ENCODE measurements around the gene SF1.

SF1 gene

DNA sequence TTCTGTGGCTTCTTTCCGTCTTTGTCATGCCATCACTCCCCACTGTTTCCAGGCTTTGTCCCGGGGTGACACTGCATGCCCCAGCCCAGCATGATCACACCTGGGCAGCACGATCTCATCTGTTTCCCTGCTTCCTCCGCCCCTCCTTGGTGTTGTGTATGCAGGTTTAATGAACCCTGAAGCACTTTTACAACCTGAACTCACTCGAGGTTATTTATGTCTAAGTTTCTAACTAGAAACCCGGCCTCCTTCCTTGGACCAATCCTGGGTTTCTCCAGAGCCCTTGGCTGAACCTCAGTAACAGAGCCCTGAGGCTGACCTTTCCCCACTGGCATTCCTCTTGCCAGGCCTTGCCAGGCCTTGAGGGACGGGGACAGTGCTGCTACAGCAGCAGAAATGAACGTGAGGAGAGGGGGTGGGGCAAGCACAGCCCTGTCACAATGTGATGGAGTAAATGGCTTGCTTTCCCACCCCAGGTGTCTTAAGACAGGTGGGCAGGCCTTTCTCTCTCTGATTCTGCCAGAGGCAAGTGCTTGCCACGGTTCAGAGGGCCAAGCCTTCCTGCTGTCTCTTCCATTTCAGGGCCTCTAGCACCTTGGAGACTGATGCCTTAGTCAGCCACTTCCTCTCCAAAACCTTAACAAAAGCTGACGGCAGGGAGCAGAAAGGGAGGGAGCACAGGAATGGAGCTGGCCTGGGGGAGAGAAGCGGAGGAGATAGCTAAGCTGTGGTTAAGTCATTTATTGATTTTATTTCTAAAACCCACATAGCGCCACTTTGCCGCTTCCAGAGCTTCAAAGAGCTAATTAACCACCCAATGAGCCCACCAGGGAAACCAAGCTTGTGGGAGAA lies 15.4 kb downstream of the SF1 start:
- DNase-seq (ENCODE audit: low read depth in 1 of 2, low spot score in 1 of 2), result no peak

DNA sequence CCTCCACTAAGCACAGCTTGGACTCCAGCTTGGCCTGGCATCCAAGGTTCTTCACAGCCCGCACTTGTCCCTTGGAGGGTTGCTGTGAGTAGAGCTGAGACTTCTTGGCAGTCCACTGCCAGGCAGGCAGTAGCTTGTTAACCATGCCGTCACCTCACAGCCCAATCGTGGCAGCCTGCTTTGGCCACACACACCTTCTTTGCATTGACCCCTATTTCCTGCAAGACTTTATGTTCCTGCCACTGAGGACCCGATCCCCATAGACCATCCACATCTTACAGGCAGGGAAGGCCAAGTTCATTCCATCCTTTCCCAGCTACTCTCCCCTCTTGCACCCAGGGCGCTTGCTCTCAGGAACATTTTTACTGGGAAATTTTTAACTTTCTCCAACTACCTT lies 16.1 kb downstream of the SF1 start:
- no peak for DNase-seq (ENCODE audit: low read depth in 1 of 2, low spot score in 1 of 2)

DNA sequence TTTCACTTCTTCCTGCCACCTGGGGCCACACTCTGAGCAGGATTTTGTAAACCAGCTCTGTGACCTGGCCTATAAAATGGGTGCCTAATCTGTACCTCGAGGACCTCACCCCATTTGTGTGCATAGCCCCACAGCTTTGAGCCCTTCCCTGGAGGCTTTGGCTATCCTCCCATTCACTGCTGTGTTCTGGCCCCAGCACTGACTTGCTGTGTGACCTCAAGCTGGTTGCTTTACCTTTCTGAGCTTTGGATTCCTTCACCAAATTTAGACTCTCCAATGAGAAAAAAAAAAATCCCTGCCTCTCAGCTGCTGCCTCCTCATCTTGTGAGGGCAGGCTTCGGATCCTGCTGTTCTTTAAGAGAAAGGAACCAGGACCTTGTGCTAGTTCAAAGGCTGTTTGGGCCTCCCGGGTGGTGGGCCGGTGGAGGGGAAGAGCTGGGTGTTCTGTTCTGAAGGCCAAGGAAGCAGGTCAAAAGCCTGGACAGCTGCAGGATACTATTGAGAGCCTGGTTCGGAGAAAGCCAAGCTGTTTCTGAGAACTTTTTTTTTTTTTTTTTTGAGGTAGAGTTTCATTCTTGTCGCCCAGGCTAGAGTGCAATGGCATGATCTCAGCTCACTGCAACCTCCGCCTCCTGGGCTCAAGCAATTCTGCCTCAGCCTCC lies 17.5 kb downstream of the SF1 start:
- DNase-seq (ENCODE audit: low read depth in 1 of 2, low spot score in 1 of 2), result no peak

DNA sequence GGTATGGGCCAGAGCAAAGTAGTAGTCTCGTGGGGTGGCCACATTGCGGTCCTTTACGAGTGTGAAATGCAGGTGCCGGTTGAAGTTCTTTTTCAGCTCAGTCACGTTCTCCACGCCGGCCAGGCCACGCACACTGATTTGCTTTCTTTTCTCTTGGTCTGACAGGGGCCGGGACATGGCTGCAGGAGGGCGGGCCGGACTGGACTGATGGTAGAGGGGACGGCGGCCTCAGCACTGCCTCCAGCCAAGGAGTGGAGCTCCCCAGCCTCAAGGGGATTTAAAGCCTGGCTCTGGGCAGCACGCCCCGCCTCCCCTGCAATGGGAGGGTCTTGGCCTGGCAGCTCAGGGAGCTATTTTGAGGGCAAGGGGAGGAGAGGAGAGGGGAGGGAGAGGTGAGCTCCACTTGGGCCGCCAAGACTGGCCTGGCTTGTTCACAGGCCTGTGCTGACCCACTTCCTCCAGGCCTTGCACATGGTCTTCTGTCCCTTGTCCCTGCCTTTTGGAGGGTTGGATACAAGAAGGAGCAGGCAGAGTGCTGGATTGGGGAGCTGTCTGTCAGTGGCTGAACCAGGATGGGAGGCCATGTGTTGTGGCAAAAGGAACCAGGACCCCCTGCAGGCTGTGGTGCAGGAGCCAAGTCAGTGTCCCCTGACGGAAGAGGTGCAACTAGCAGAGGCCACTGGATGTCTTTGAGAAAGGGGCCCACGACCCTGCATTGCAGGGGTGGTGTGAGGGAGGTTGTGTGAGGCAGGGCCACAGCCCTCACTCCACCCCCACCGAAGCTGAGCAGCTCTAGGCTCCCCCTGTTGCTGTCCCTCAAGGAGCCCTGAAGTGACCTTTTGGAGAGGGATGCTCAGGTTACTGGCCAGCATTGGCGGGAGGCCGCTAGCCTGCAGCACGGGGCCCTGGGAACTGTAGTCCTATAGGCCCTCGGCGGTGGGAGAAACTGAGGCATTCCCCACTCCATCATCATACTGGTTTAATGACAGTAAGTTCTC lies 18.3 kb downstream of the SF1 start, which contains the start of gene PYGM:
Gene PYGM (minus strand): TSS at position 253 of the 998 bp plus-strand sequence. CDS start 76 bp downstream, at position 177.
- no peak for DNase-seq (ENCODE audit: low read depth in 1 of 2, low spot score in 1 of 2)

DNA sequence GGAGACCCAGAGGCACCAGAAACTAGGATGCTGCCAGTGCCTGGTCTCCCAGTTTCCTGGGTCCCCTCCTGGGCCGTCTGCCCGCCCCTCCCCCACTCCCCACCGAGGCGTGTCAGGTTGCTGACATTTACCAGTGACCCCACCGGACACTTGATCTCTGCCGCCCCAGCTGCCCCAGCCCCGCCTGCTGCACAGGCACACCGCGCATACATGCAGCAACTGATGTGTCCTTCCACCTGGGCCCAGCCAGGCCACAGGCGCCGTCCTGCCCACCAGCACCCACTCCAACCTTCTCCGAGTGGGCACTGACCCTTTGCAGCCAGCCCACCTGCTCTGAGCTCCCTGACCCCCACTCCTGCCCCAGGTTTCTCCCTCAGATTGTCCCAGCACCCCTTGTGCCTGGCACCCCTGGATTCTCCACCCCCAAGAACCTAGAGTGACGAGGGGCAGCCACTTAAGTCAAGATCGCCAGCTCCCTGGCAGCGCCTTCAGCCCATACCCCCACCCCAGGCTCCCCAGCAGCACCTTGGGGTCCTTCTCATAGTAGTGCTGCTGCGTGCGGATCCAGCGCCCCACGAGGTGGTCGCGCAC lies 19.1 kb downstream of the SF1 start:
- DNase-seq (ENCODE audit: low read depth in 1 of 2, low spot score in 1 of 2), result no peak

DNA sequence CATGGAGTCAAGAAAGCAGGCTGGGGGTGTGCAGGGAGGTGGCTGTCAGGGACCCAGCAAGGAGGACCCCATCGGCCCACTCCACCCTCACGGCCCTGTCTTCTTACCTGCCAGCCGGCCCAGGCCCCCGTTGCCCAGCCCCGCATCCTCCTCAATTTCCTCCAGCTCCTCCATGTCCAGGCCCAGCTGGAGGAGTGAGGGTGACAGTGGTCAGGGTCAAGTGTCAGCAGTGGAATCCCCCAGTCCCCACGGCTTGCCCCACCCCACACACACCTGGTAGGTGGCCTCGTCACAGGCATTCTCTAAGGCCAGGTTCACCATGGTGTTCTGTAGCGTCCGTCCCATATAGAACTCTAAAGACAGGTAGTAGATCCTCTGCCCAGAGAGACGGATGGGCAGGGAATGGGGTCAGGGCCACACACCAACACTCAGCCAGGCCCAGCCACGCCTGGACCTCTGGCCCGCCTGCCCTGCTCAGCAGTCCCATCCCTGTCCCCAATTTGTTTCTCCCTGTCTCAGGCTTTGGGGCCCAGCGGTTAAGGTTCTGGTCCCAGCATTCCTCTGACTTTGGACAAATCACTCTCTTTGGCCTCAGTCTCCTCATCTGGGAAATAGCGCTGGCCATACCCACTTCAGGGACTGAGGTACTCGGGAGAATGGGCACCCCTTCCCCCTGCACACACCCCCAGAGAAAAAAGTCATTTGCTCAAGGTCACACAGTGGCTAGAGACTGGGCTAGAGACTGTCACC lies 19.8 kb downstream of the SF1 start:
- no peak for DNase-seq (ENCODE audit: low read depth in 1 of 2, low spot score in 1 of 2)

DNA sequence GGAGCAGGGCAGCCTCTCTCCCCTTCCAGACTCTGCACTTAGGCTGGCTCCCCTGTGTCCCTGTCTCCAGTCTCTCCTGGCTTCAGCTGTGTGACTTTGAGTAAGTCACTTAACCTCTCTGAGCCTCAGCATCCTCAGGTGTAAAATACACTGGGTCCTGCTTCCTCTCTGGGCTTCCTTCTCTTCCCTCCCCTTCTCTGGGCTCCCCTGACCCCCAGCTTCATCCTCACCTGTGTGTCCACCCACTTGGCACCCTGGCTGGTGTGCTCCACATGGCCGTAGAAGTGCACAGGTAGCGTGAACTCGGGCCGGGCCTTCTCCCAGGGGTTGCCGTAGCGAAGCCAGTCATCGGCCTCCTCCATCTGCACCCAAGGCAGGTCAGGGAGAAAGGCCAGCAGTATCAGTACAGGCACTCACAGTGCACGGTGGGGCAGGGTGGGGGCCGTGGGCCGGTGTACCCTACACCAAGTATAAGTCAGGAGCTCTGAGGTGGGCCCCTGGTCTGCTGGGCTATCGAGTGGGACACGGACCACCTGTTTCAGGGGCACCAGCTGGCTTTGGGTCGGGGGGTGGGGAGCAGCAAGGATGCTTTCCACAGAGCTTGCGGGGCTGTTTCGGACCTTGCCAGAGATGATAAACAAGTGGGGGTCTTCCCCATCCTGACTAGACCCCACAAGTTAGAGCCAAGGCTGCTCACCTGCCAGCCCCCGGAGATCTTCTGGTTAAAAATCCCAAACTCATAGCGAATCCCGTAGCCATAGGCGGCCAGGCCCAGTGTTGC lies 20.6 kb downstream of the SF1 start:
- DNase-seq (ENCODE audit: low read depth in 1 of 2, low spot score in 1 of 2), result no peak

DNA sequence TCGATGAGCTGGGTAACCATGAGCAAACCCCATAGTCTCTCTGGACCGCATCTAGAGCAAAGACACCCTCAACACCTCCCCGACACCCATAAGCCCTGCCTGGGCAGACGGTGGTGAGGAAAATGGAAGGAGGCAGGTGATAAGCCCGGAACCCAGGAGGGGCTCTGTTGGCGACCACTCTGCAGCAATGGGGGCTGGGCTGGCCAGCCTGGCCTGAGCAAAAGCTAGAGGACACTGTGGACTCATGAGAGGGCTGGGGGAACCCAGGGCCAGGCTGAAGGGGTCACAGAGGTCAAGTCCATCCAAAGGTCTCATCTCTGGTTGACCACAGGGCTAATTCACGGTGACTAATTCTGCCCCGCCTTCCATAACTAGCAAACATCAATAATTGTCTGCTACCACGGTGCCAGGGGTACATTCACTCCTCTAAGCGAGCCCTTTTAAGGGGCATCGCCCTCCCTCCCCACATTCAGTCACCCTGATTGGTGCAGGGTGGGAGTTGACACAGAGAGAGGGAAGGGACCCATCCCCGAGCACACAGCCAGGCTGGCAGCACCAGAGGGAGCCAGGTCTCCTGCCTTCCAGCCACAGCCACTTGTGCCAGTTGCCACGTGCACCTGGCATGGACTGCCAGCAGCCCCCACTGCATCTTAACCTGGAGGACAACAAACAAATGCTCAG lies 22.5 kb downstream of the SF1 start:
- no peak for DNase-seq (ENCODE audit: low read depth in 1 of 2, low spot score in 1 of 2)

DNA sequence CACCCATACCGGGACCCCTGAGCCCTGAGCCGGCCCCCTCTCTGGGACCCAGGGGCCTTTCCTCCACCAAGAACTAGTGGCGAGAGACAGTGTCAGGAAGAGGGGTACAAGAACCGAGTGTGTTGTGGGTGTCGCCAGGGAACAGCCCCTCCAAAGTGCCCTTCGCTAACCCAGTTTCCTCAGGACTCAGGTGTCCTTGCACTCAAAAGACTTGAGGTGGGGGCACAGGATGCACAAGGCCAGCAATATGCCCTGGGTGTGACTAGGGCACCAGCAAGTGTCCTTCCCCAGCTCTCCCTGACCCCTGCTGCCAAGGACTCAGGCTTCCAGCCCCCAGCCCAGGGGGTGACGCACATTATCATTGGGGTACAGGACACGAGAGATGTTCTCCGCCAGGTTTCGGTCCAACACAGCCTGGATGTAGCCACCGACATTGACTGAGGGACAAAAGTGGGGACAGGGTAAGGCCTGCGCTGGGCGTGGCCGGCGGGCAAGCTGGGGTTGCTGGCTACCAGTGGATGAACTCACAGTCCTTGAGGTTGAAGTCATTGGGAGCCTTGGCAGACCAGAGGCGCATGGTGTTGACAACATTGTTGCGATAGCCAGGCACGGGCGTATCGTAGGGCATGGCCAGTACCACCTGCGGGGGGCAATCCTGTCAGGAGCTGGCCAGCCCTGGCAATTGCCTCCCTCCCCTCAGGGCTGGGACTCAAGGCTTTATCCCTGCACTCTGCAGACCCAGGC lies 23.3 kb downstream of the SF1 start:
- no peak for DNase-seq (ENCODE audit: low read depth in 1 of 2, low spot score in 1 of 2)

DNA sequence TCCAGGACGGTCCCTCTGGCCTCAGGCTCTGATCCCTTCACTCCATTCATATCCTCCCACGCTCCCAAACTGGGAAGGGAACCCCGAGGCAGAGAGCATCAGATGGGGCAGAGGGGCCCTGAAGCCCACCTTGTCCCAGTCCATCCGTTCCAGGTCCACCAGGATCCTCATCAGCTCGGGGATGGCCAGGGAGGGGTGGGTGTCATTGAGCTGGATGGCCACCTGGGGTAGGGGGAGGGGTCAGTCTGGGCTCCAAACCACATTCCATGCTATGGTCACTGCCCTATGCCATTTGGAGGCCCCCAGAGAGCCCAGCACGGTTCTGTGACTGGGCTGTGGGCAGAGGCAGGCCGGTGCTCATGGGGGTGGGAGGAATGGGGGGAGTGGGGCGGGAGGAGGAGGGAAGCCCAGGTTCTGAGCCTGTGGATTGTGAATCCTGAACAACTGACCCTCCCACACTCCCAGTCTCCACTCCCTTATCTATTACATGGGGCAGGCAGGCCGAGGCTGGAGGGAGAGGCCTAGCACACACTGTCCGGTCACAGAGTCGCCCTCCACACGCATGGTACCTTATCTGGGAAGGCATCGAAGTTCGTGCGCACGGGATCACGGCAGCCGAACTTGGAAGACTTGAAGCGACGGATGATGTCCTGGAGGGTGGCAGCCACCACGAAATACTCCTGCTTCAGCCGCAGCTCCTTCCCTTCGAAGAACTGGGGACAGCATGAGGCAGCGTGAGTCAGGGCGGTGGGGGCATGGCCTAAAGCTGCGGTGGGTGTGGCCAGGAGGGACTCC lies 24.0 kb downstream of the SF1 start:
- DNase-seq (ENCODE audit: low read depth in 1 of 2, low spot score in 1 of 2), result no peak

DNA sequence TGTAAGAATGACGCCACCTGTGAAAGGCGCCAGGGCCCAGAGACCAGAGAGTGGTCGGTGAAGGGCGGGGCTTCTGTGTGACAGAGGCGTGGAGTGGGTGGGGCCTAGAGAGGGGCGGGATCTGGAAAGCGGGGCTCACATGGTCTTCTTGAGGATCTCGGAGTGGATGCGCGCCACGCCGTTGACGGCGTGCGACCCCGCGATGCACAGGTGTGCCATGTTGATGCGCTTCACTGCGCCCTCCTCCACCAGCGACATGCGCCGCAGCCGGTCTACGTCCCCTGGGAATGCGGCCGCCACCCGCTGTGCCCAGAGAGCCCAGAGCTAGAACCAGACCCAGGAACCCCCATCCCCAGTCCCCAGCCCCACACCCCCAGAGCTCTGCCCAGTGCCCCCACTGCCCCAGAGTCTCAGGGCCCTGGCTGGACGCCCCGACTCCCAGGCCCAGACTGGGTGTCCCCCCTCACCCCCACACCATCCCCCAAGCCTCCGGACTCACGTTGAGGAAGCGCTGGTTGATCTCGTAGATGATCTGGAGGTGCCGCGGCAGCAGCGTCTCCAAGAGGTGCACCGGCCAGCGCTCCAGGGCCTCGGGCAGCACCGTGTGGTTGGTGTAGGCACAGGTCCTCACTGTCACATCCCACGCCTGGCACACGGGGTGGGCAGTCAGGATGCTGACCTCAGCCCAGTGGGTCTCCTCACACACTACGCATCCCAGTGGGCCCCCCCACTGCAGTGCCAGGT lies 24.8 kb downstream of the SF1 start:
- no peak for DNase-seq (ENCODE audit: low read depth in 1 of 2, low spot score in 1 of 2)

DNA sequence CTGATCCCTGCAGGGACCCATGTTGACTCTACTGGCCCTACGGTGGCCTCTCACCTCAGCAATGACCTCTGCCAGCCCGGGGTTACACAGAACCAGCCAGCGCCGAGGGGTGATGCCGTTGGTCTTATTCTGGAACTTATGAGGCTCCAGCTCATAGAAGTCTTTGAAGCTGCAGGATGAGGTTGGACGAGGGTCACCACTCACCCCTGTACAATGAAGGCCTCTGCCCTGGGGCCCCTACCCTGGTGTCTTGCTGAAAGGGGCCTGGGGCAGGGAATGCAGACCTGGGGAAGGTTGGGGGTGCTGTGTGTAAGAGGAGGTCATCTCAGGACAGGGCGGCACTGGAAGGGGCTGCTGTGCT lies 25.3 kb downstream of the SF1 start:
- no peak for DNase-seq (ENCODE audit: low read depth in 1 of 2, low spot score in 1 of 2)

DNA sequence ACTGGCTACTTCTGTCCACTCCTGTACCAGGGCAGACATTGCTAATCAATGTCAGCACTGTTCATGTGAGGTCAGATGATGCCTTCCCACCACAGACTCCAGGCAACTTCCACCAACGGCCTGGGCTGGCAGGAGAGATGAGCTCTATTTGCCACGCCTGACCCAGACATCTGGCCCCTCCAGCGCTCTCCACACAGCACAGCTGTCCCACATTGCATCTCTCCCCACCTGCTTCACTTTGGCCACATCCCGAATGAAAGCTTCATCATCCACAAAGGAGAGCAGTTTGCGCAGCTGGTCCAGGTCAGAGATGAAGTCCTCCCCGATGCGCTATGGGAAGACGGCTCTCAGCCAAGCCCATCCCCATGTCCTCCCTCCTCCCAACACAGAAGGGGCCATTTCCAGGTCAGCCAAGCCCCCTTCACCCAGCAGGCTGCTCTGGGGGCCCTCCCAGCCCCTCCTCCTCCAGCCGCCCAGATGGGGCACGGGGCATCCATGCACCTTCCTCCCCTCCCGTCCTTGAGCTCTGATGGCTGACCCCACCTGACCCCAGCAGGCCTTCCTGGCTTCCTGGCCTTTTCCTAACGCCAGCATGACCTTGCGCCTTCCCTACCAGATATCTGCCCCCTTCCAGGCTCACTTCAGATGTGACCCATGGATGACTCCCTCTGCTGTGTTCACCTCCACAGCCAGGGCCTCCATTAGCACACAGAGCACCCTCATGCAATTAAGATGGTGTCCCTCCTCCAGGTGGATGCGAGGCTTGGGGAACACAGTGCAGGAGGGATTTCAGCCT lies 26.0 kb downstream of the SF1 start:
- no peak for DNase-seq (ENCODE audit: low read depth in 1 of 2, low spot score in 1 of 2)

DNA sequence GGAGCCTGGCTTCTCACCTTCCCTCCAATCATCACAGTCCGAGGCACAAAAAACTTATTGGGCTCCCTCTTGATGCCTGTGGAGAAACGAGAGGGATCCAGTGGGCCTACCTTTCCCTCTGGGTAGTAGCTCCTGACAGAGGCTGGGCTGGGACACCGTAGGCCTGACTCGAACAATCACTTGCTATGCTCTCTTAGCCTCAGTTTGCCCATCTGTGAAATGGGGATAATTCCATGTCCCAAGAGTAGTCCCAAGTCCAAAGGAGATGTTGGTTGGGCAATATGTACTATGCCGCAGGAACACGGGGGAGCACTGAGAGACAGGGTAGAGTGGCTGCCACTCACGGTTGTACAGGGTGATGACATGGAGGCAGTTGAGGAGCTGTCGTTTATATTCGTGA lies 26.8 kb downstream of the SF1 start:
- DNase-seq (ENCODE audit: low read depth in 1 of 2, low spot score in 1 of 2), result no peak

DNA sequence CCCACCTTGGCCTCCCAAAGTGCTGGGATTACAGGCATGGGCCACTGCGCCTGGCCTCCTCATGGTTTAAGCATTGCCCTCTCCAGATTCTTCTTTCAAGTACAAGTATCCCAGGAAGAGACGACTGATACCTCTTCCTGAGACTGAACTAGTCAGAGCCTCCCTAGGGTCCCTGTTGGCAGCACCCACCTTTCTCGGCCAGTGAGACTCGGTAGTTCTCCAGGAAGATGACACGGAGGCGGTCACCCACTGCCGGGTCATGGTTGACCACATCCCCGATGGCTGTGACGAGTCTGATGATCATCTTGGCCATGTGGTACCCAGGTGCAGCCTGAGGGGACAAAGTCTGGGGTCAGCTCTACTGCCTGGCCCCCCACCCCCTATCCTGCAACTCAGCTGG lies 27.2 kb downstream of the SF1 start:
- DNase-seq (ENCODE audit: low read depth in 1 of 2, low spot score in 1 of 2), result no peak

All from activated CD4-positive, alpha-beta T cell treated with anti-CD3 and anti-CD28 coated beads, Interleukin-2, amount 50 U/mL, for 24 hours (primary cell).